ENCODE measurements around the gene DNAJC8.

Gene DNAJC8, protein sequence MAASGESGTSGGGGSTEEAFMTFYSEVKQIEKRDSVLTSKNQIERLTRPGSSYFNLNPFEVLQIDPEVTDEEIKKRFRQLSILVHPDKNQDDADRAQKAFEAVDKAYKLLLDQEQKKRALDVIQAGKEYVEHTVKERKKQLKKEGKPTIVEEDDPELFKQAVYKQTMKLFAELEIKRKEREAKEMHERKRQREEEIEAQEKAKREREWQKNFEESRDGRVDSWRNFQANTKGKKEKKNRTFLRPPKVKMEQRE

DNA sequence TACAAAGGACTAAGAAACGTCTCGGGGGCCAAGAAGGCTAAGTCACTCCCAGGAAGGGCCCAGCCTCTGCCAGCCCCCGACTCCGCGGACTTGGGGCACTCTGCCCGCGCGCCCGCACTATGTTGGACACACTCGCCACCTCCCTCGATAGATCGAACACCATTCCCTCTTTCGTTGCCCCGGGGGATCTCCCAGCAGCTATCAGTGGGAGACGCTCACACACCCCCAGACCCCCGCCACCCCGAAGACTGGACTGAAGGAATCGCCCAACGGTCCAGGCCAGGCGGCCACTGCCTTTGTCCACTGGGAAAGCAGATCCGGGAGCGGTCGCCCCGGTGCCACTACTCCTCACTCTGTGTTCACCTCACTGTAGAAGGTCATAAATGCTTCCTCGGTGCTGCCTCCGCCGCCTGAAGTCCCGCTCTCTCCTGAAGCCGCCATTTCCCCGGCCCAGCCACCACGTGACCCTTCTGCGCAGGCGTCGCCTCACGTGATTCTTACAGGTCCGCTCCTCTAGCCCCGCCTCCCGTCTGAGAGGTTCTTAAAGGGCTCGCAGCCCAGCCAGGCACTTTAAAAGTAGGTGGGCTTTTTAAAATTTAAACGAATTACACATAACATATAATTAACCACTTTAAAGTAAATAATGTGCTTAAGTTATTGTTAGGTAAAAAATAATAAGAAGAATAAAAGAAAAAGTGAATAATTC, at the start of gene DNAJC8:
Gene DNAJC8 (minus strand): TSS at position 472 of the 706 bp plus-strand sequence. CDS start 31 bp downstream, at position 441.
- peak; percentile 87 to 94 for DNase-seq (ENCODE audit: low read depth in 2 of 2)

DNA sequence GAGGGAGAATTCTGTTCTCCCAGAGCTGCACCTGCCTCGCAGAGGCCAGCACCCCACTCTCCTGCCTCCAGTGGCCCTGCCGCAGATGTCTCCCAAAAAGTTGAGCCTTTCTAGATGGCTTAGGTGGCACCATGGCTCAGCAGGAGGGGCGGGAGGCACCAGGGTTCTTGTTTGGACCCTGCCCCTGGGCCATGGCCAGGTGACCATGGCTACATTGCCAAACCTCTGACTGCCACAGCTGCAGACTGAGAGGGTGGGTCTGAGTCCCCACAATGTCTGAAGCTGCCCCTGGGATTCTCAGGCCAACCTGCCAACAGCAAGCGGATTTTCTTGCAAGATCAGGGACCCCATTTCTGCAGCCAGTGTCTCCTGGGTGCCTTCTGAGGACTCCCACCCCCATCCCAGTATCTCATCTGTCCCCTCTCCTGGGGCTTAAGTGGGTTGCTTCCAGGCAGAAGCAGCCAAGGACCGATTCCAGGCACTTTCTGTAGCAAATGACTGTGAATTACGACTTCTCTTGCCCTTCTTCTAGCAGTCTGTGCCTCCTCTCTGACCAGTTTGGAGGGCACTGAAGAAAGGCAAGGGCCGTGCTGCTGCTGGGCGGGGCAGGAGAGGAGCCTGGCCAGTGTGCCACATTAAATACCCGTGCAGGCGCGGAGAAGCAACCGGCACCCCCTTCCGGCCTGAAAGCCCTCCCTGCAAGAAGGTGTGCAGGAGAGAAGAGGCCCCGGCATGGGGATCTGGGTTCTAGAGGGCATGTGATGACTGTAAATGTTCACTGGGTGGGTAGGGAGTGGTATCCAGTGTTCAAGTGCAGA, 49.0 kb upstream of the DNAJC8 start:
- DNase-seq (ENCODE audit: low read depth in 2 of 2), result no peak

DNA sequence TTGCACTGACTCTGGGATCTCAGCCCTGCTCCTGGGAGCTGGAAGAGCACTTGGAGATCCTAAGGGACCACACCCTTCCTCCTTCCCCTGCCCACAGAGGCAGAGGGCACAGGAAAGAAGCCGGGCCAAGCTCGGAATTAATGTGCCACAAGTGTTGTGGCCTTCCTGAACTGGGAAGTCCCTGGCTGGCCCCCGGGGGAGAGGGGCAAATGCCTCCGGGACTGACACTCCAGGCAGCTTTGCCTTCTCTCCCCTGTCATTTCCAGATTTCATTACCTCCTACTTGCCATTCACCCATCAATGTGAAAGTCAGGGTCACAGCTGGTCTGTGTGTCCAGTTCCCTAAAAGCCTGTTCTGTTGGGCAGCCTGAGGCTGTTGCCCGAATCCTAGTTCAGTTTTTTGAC, 48.1 kb upstream of the DNAJC8 start:
- no peak for DNase-seq (ENCODE audit: low read depth in 2 of 2)

DNA sequence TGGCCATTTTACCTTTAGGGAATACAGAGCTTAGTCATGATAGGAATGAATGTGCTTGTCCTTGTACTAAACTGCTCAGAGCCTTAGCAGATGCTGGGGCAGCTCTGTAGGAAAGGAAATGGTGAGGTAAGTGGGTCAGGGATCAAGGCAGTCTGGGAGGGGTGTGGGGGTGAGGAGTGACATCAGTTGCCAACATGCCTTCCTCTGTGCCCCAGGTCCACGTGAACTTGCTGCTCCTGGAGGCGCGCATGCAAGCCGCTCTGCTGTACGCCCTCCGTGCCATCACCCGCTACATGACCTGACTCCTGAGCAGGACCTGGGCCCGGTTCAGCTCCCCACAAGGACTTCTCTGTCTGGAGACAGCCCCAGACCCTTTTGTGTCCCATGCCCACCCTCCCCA, 47.7 kb upstream of the DNAJC8 start:
- no peak for DNase-seq (ENCODE audit: low read depth in 2 of 2)

DNA sequence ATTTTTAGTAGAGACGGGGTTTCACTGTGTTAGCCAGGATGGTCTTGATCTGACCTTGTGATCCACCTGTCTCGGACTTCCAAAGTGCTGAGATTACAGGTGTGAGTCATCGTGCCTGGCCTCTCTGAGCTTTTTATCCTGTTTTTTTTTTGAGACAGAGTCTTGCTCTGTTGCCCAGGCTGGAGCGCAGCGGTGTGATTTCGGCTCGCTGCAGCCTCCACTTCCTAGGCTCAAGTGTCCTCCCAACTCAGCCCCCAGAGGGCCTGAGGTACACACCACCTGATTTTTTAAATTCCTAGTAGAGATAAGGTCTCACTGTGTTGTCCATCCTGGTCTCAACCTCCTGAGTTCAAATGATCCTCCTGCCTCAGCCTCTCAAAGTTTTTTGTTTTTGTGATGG, 46.9 kb upstream of the DNAJC8 start:
- DNase-seq (ENCODE audit: low read depth in 2 of 2), result no peak

DNA sequence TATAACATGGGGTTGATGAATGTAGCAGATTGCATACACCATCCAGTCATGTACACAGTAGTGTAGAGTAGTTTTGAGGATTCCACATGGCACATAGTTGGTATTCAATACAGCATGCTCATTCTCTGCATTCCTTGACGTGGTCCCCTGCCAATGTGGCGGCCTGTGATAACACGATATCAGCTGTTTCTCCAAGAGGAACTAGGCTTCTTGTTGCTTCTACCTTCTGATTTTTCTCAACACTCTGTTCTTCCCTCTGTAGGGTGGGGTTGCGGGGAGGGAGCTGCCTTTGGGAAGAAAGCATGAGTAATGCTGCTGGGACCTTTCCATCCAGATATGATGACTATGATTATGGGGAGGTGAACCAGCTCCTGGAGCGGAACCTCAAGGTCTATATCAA, 45.9 kb upstream of the DNAJC8 start:
- no peak for DNase-seq (ENCODE audit: low read depth in 2 of 2)

DNA sequence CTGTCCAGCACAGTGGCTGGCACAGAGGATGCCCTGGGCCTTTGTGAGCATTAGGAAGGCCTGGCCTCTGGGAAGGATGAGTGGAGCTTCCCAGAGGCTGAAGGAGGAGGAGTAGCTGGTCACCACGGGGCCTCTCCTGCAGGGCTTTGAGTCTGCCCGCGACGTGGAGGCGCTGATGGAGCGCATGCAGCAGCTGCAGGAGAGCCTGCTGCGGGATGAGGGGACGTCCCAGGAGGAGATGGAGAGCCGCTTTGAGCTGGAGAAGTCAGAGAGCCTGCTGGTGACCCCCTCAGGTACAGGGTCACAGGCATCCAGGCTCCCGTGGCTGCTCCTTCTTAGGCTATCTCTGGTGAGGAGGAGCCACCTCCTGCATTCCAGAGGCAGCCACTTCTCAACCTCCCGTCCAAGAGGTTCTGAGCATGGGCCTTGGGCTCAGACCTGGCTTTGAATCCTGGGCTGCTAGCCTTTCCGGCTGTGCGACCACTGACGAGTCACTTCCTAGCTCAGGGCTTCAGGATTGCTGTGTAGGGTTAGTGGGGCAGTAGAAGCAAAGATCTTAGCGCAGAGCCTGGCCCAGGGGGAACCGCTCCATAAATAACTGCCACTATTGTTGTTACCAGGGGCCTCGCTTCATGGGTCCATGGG, 40.5 kb upstream of the DNAJC8 start:
- no peak for DNase-seq (ENCODE audit: low read depth in 2 of 2)

DNA sequence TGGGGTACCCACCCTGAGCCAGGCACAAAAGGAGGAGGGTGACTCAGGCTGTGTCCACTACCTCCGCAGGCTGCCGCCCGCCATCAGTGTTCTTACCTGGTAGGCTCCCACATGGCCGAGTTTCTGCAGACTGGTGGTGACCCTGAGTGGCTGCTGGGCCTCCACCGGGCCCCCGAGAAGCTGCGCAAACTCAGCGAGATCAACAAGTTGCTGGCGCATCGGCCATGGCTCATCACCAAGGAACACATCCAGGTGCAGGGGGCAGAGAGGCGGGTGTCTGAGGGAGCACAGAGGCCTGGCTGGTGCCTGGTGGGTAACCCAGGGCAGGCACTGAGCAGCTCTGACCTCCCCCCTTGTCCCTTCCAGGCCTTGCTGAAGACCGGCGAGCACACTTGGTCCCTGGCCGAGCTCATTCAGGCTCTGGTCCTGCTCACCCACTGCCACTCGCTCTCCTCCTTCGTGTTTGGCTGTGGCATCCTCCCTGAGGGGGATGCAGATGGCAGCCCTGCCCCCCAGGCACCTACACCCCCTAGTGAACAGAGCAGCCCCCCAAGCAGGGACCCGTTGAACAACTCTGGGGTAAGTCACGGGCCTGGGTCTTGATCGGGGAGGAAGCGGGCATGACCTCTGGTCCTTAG, 39.5 kb upstream of the DNAJC8 start:
- no peak for DNase-seq (ENCODE audit: low read depth in 2 of 2)

DNA sequence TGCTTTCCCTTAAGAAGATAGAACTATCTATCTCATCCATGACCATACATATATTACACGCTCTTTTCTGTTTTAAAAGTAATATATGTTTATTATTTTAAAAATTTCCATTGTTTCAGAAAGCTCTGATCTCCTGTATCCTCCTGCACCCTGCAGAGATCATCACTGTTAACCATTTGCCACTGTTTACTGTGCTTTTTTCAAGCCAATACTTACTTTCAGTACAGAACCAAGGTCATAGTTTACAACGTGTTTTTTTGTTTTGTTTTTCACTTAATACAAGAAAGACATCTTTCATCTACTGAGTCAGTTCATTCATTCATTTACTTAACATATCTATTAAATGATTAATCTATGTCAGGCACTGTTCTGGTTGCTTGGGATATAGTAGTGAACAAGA, 36.7 kb upstream of the DNAJC8 start:
- DNase-seq (ENCODE audit: low read depth in 2 of 2), result no peak

DNA sequence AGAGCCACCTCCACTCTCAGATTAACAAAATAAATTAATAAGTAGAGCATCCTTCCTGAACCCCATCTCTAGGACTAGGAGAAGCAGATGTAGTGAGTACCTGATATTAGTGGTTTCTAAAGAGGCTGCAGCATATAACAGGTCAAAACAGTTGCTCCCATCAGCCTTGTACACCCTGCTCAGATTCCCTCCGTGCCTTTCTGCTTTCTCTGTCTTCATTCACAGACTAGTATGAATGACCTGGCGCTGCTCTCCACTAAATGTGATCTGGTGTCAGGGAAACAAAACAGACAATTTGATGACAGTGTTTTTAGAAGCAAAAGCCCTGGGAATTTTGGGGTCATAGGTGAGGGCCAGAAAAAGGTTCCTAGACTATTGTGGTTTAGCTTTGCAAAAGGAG, 34.8 kb upstream of the DNAJC8 start:
- DNase-seq (ENCODE audit: low read depth in 2 of 2), result no peak

DNA sequence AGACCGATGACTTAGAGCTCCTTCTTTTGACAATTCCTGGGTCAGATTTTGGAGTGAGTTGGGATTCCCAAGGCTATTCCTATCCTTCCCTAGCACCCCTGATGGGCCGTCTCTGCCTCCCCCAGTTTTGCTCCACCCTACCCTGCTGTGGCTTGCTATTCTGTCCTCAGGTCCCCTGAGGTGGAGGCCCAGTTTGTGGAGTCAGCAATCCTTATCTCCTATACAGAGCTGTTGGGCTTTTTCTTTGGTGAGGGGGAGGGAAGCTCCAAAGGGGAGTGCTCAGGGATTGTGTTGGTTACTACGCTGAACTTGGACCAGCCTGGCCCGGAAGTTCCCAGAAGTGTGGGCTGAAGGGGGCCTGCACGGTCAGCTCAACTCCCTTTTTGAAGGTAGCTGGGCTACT, 34.1 kb upstream of the DNAJC8 start:
- no peak for DNase-seq (ENCODE audit: low read depth in 2 of 2)

DNA sequence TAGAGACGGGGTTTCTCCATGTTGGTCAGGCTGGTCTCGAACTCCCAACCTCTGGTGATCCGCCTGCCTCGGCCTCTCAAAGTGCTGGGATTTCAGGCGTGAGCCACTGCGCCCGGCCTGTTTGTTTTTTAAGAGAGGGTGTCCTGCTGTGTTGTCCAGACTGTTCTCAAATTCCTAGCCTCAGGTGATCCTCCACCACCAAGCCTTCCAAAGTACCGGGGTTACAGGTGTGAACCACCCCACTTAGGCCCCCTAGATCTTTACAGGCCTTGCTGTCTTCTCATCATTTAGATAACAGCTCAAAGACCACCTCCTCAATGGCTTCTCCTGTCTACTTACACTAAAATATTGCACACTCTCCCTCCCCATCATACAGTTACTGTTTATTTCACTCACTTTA, 32.7 kb upstream of the DNAJC8 start:
- no peak for DNase-seq (ENCODE audit: low read depth in 2 of 2)

DNA sequence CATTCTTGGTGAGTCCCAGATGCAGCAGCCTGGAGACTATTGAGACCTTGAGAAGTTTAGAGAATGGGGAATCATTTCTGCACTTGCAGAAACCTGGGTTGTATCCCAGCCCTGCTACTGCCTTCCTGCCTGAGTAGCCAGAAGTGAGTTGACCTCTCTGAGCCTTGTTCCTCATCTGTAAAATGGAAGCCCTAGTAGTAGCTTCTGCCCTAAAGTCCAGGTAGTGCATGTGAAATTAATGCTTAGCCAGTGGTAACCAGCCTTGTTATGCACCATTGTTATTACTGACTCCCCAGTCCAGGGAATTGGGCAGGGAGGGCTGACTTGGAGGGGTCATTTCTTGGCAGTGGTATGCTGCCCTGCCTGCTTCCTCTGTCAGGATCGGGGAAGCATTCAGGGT, 32.1 kb upstream of the DNAJC8 start:
- DNase-seq (ENCODE audit: low read depth in 2 of 2), result no peak

DNA sequence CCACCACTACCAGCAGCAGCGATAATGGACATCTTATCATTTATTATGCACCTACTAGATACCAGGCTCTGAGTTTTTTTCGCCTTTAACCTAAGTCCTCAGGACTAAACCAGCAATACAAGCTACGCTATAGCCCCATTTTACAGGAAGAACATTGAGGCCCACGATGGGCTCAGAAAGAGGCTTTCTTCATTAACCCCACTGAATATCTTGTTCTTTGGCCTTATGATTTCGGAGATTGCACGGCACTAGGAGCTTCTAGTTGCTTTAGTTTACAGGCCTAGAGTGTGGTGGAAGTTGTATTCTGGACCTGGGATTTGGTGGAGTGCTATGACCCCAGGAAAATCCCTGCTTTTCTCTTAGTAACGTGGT, 28.0 kb upstream of the DNAJC8 start:
- no peak for DNase-seq (ENCODE audit: low read depth in 2 of 2)

DNA sequence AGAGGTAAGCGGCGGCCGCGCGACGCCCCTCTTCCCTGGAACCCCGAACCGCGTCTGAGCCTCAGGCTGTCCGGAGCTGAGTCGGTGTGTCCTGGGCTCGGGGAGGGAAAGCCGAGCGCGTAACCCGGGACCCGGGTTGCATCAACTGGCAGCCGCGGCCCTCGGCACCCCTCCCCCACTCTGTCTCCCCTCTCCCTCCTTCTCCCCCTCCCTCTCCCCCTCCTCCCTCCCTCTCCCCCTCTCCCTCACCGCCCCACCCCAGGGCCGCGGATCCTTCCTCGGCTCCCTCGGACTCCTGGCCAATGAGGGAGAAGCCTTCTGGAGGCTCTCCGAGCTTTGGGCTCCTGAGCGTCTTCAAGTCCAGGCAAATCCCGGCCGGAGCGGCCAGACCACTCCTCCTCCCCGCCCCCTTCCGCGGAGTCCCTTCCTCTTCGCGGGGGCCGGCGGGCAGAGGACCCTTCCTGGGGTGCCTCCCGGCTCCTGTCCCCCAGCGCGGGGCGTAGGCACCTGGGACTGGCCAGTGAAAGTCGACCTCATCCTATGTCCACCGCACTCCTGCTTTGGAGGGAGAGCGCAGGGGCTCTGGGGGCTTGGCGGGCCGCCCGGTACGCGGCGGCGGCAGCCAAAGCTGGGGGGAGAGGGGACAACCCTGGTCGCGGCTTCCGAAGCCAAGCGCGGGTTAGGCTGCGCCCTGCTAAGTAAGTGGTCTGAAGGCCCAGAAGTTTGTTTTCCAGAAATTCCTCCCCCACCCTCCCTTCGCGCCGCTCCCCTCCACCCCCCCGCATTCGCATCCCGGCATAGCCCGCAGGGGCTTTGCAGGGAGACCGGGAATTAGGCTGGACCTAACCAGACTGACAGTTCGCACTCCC, 27.3 kb upstream of the DNAJC8 start:
- DNase-seq (ENCODE audit: low read depth in 2 of 2), result no peak

DNA sequence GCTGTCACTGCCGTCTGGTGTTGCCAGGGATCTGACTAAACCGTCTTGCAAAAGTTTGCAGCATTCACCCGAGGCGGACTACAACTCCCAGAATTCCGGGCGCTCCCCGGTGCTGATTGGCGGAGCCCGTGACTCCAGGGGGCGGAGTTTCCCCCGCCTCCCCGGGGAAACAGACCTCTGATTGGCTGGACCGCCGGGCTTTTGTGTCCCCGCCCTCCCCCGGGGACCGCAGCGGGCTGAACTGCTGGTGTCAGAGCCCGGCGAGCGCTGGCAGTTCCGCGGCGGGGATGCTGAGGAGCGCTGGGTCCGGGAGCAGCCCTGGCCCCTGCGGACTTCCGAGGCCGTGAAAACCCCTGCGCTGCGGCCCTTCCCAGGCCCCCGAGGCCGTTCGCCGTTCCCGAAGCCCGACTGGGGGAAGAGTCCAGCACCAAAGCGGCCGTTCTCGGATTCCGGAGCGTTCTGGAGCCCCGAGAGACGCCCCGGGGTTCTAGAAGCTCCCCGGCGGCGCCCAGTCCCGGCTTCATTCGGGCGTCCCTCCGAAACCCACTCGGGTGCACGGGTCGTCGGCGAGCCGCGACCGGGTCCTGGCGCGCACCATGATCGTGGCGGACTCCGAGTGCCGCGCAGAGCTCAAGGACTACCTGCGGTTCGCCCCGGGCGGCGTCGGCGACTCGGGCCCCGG, 26.6 kb upstream of the DNAJC8 start, which contains the start of gene SESN2:
Gene SESN2 (plus strand): TSS at position 267 of the 682 bp plus-strand sequence. CDS start 330 bp downstream, at position 597.
- peak; percentile 99 for DNase-seq (ENCODE audit: low read depth in 2 of 2)

DNA sequence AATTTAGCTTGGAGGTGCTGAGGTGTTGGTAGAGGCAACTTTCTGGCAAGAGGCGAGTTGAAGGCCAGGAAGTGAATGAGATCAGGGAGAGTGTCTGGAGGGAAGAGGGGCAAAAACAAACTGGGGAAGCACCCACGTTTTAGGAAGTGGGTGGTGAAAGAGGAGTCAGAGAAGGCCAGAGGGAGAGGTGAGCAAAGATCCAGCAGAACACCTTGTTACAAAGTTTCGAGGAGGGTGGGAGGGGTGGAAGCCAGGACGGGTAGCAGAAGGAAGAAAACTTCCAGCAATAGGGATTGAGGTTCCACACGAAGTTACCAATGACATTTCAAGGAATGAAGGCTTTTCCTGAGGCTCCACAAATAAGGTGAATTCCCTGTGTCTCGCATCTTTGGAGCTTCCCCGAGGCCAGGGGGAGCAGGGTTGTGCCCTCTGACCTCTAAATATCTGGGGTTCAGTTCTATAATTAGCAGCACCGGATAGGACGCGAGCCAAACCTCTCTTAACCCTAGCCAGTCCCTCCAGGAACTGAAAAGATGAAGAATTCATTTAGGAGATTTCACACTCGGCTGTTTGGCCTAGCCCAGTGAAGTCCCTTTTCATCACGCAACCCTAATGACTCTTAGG, 25.9 kb upstream of the DNAJC8 start:
- DNase-seq (ENCODE audit: low read depth in 2 of 2), result no peak

DNA sequence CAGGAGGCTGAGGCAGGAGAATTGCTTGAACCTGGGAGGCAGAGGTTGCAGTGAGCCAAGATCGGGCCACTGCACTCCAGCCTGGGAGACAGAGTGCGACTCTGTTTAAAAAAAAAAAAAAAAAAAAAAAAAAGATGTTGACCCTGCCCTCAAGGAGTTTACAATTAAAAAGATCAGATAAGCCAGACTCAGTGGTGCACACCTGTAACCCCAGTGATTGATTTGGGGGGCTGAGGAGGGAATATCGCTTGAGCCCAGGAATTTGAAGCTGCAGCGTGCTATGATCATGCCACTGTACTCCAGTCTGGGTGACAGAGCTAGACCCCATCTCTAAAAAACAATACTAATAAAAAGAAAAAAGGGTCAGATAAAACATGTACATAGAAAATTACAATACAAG, 24.9 kb upstream of the DNAJC8 start:
- no peak for DNase-seq (ENCODE audit: low read depth in 2 of 2)

DNA sequence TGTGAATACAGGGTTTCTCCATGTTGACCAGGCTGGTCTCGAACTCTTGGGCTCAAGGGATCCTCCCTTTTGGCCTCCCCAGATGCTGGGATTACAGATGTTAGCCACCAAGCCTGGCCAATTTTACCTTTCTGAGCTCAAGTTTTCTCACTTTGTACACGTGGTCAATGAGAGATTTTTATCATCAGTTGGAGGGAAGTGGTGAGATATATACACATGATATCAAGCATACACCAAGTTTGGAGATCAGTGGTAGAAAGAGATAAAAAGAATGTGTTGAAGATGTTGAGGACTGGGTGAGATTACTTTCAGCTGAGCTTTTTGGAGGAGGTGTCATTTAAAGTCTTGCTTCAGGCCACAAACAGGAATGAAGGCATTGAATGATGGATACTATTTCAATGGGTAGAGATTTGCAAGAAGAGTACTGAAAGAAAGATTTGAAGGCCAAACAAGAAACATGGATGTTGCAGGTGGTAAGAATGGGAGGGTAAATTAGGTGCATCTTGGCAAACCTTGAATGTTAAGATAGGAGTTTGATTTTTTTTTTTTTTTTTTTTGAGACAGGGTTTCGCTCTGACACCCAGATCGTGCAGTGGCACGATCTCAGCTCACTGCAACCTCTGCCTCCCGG, 23.5 kb upstream of the DNAJC8 start:
- no peak for DNase-seq (ENCODE audit: low read depth in 2 of 2)
